Measurements from ENCODE around the gene TP53INP2.
"Not testable (repeated sequence)": the region's sequence is repeated elsewhere in the genome, so short reads cannot be mapped to it uniquely, and the experiment has no call there.

The TP53INP2 gene

GRCh38 chr20:34705397-34706301 is 1.5 kb downstream of the TP53INP2 start:
- no peak for DNase-seq (ENCODE audit: low read depth in 2 of 2)

- no peak for DNase-seq (ENCODE audit: low read depth in 2 of 2)
Observed at GRCh38 chr20:34706302-34706875, 2.2 kb downstream of the TP53INP2 start.

GRCh38 chr20:34706912-34707784 is 3.0 kb downstream of the TP53INP2 start:
- no peak for DNase-seq (ENCODE audit: low read depth in 2 of 2)

GRCh38 chr20:34708621-34709043 is 4.5 kb downstream of the TP53INP2 start:
- DNase-seq (ENCODE audit: low read depth in 2 of 2): peak; percentile 34 to 50

- peak; percentile 77 to 79 for DNase-seq (ENCODE audit: low read depth in 2 of 2)
Observed at GRCh38 chr20:34709044-34709830, 5.1 kb downstream of the TP53INP2 start.

- DNase-seq (ENCODE audit: low read depth in 2 of 2): peak; percentile 21 to 45
Observed at GRCh38 chr20:34709831-34710567, 5.9 kb downstream of the TP53INP2 start.

- no peak for DNase-seq (ENCODE audit: low read depth in 2 of 2)
Observed at GRCh38 chr20:34710568-34710839, 6.4 kb downstream of the TP53INP2 start.

- no peak for DNase-seq (ENCODE audit: low read depth in 2 of 2)
Observed at GRCh38 chr20:34710861-34711574, 6.9 kb downstream of the TP53INP2 start.

GRCh38 chr20:34711813-34712430 is 7.8 kb downstream of the TP53INP2 start:
- DNase-seq (ENCODE audit: low read depth in 2 of 2): no peak

- DNase-seq (ENCODE audit: low read depth in 2 of 2): no peak
Observed at GRCh38 chr20:34712525-34713192, 8.5 kb downstream of the TP53INP2 start.

- DNase-seq (ENCODE audit: low read depth in 2 of 2): peak in 1 of 2 donors; percentile 8
Observed at GRCh38 chr20:34713194-34713943, 9.2 kb downstream of the TP53INP2 start.

- not testable (repeated sequence) for DNase-seq (ENCODE audit: low read depth in 2 of 2)
Observed at GRCh38 chr20:34713944-34714515, 9.9 kb downstream of the TP53INP2 start.

- no peak for DNase-seq (ENCODE audit: low read depth in 2 of 2)
Observed at GRCh38 chr20:34715384-34715783, 11.2 kb downstream of the TP53INP2 start.

GRCh38 chr20:34716921-34717229 is 12.7 kb downstream of the TP53INP2 start:
- no peak for DNase-seq (ENCODE audit: low read depth in 2 of 2)

GRCh38 chr20:34717230-34718095 is 13.3 kb downstream of the TP53INP2 start:
- no peak for DNase-seq (ENCODE audit: low read depth in 2 of 2)

GRCh38 chr20:34719242-34720017 is 15.3 kb downstream of the TP53INP2 start:
- DNase-seq (ENCODE audit: low read depth in 2 of 2): not testable (repeated sequence)
